GM19372 (cell line): Measurements from ENCODE around the gene RBM45.

Source experiments
- ATAC-seq: cut with Tn5 transposase; IDR thresholded peaks from one replicate; pipeline ENCODE4 v1.9.1; 2021; ENCODE audit warnings: mild to moderate bottlenecking, low read depth, moderate library complexity; ENCODE audit not compliant: unreplicated experiment

Gene RBM45

GRCh38 chr2:178157574-178157973, 45.3 kb downstream of the RBM45 start:
- no peak for ATAC-seq

DNA sequence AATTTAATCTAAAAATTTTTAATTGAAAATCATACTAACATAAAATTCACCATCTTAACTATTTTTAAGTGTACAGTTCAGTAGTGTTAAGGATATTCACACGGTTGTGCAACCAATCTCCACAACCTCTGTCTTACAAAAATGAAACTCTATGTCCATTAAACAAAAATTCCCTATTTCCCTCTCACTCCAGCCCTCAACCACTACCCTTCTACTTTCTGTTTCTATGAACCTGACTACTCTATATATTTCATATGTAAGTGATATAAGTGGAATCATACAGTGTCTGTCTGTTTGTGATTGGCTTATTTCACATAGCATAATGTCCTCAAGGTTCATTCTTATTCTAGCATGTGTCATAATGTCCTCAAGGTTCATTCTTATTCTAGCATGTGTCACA, 47.7 kb downstream of the RBM45 start:
- ATAC-seq, result no peak

- ATAC-seq, result no peak
Observed at GRCh38 chr2:178160601-178161000, 48.4 kb downstream of the RBM45 start.

DNA sequence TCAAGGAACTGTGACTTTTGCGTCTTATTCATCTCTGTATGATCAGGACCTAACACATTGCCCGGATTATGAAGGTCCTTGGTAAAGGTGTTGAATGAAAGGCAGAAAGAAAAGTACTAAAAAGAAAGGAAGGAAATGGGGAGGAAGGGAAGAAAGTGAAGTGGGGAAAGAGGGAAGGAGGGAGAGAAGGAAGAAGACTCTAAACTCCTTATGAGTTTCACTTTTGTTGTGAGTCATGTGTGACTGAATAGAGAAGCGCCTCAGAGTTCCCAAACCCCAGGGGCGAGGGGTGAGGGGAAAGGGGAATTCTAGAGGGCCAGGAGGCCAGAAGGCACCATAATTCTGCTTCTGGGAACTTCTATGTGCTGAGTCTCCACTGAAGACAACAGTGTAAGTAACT, 51.2 kb downstream of the RBM45 start:
- no peak for ATAC-seq

- ATAC-seq, result no peak
Observed at GRCh38 chr2:178163911-178164310, 51.7 kb downstream of the RBM45 start.

DNA sequence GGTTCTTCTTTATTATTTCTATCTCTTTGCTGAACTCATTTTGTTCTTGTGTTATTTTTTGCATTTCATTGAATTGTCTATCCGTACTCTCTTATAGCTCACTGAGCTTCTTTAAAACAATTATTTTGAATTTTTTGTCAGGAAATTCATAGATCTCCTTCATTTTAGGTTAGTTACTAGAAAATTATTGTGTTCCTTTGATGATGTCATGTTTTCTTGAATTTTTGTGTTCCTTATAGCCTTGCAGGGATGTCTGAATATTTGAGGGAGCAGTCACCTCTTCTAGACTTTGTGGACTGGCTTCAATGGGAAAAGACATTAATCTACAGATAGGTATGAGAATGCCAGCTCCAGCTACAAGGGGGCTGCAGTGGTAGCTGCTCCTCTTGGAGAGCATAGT, 61.4 kb downstream of the RBM45 start:
- no peak for ATAC-seq

GRCh38 chr2:178177066-178177679, 64.9 kb downstream of the RBM45 start:
- no peak for ATAC-seq
